Stimulated activated naive CD8-positive, alpha-beta T cell treated with anti-CD3 and anti-CD28 coated beads, Interleukin-15, Interleukin-2, amounts not matched to agents 100 U/mL and 50 U/mL, for 24 hours (primary cell): Measurements from ENCODE around the gene KCTD11.
"Not testable (repeated sequence)": the region's sequence is repeated elsewhere in the genome, so short reads cannot be mapped to it uniquely, and the experiment has no call there.

Source experiments
- ATAC-seq: fragments of 150-1000 bp; cut with Tn5 transposase; one replicate; pipeline ENCODE4 v1.10.0; 2021
- DNase-seq: peaks from one replicate; pipeline ENCODE4 v3.0.0; 2021

Gene KCTD11

DNA sequence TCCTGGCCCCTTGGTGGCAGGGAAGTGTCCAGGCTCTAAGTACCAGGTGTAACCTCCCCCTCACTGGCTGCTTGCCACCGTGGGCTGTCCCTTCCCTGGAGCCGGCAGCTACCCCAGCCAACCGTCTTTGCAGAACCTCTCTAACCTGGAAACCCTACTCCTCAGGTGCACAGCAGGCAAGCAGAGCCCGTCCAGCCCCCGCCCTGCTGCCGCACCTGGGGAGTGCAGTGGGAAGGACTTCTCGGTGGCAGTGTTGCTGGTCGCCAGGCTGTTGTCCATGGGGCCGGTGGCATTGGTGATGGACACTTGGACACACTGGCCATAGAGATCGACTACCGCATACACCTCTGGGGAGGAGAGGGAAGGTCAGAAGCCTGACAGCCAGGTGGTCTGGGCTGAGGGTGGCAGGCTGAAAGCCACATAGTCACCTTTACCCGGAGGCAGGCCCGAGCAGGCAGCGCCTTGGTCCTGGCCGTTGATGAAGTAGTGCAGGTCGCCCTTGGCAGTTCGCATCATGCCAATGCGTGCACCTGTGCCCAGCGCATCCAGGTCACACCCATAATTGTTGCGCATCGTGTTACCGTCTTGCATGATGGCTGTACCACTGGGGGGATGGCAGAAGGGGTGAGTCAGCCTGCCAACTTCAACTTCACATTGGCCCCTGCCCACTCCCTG lies 29.3 kb upstream of the KCTD11 start:
- DNase-seq: no peak
- no peak for ATAC-seq

DNA sequence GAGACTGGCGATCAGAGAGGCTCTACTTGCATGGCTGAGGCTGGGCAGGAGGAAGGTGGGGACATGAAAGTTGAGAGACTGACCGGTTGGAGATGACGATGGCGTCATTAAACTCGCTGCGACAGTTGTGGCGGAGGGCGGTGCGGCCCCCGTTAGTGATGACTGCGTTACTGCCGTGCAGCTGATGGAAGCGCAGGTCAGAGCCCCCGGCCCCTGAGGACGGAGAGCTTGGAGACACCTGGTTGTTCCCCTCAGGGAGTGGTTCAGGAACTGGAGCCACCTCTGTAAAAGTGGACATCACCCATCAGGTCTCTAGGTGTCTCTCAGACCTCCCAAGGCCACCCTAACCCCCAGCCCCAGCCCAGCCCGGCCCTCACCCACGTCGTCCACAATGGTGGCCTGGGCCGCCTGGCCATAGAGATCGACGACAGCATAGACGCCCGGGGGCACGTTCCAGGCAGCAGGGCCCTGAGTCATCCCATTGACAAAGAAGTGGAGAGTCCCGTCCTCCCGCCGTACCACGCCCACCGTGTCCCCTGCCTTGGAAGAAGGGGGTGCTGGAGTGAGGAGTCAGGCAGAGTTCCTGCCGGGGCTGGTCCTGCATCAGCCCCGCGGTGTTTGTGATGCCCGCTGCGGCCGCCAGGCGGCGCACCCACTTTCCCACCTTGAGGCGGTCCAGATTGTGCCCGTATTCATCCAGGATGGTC lies 28.1 kb upstream of the KCTD11 start:
- DNase-seq (peak; percentile 79), ATAC-seq (peak; percentile 43)

DNA sequence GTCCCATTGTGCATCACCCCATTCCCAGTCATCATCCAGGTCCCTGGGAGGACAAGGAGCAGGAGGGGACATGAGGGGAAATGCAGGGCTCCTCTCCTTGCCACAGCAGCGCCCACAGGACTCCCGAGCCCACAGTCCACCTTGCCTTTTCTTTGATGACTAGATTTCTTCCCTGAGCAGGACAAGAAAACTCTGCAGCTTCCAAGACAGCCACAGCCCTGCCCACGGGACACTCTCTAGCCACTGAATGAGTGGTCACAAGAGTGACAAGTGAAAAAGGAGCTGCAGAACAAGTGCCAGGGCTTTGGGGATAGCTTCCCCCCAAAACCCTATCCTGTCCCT lies 27.6 kb upstream of the KCTD11 start:
- no peak for DNase-seq

DNA sequence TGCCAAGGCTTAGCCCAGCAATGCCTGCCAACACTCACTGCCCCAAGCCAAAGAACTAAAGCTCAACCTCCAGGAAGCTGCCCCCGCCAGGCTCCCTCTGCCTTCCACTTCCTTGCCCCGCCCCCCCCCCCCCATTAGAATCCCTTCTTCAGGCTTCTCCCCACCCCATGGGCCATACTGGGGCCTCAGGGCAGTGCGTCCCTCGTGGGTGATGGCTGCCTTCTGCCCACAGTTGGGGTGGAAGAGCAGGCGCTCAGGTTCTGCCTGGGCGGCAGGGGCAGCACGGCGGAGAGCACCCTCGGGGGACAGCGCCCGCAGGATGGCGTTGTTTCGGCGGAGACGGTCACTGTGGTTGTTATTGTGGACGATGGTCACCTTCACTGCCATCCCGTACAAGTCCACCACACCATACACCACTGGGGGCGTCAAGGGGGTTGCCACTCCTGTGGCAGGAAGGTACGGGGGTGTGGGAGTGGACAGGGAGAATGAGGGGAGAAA lies 26.9 kb upstream of the KCTD11 start:
- DNase-seq (no peak), ATAC-seq (no peak)

More for the DNA sequence above, 27.6 kb upstream of the KCTD11 start:
- ATAC-seq: no peak

DNA sequence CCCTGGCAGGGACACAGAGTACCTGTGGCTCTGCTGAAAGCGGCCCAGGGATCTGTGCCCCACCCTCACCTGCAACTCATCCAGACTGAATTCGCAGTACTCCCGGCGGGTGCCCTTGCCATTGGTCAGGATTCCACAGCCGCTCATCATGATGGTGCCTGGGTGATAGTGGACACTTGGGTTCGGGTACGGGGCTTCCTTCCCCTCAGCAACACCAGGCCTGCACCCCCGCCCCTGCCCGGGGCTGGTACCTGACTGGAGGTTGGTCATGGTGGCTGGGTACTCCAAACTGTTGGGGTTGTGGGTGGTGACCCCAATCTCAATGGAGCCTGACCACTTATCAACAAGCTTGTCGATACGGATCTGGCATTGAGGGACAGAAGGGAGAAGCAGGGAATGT lies 25.8 kb upstream of the KCTD11 start:
- no peak for DNase-seq
- no peak for ATAC-seq

DNA sequence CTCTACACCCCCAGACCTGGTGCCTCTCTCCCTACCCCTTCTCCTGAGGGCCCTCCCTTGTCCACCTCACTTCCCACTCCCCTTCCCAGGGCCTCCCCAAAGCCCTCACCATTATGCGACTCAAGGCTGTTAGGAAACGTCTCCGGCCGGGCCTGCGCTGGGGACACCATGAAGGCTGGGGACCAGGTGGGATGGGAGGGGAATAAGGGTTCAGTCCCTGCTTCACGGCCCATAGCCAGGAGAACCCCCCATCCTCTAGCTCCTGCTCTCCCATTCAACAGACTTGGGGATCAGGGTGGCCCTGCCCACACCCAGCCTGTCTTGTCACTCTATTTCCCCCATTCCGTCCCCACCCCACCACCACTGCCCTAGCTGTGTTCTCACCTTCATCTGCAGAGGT lies 24.9 kb upstream of the KCTD11 start:
- ATAC-seq (no peak), DNase-seq (no peak)

DNA sequence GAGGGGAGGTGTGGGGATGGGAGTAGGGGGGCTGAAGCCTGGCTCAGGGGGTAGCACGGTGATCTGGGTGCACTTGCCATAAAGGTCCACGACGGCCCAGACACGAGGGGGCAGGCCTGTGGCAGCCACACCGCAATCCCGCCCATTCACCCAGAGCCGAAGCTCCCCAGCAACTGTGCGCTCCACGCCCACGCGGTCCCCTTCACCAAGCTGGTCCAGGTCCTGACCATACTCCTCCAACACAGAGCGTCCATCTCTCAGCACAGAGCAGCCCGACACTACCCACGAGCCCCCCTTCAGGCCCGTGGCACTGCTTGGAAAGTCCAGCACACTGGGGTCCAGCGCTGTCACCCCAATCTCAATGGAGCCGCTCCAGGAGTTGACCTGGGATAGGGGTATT lies 24.5 kb upstream of the KCTD11 start:
- DNase-seq: no peak

DNA sequence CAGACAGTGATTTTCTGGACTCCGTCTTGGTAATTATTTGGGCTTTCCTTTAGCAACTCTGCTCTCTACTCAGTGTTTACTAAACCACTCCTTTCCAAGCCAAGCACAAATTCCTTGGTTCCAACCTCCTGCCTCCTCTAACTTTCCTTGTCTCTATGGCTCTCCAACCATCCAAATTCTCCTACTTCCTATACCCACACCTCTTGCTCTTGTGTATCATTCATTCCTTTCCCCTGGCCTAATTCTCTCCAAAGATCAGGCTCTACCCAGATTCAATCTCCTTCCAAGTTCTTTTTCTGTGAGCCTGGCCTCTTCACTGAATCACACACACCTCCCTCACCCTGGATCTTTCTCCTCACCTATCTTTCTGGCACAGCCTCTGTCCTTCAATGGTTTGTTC lies 24.0 kb upstream of the KCTD11 start:
- DNase-seq (no peak), ATAC-seq (no peak)

More for the DNA sequence above, 24.5 kb upstream of the KCTD11 start:
- no peak for ATAC-seq

DNA sequence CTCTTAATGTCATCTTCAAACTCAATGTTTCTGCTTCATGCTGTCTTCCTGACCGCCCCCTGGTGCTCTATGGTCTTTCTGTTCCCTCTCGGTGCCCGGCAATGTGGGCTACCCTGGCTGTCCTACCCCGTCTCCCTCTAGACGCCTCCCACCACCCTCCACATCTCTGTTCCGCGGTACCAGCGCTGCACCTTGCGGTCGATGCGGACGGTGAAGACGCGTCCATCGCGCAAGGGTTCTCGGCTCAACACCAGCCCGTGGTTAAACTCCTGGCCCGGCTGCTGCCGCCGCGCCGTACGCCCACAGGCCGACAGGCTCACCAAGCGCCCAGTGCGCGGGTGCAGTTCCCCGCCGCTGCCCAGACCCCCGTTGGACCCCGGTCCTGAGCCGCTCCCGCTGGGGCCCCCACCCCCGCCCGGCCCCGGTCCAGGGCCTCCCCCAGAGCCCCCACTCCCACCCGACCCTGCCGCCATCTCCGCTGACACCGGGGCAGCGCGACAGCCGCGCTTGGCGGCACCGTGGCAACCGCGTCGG lies 23.1 kb upstream of the KCTD11 start, which contains the start of gene NEURL4:
NEURL4 (minus strand) TSS at position 496 of the 534 bp plus-strand sequence; CDS start at position 473, 23 bp downstream.
- ATAC-seq (peak; percentile 4), DNase-seq (no peak)

DNA sequence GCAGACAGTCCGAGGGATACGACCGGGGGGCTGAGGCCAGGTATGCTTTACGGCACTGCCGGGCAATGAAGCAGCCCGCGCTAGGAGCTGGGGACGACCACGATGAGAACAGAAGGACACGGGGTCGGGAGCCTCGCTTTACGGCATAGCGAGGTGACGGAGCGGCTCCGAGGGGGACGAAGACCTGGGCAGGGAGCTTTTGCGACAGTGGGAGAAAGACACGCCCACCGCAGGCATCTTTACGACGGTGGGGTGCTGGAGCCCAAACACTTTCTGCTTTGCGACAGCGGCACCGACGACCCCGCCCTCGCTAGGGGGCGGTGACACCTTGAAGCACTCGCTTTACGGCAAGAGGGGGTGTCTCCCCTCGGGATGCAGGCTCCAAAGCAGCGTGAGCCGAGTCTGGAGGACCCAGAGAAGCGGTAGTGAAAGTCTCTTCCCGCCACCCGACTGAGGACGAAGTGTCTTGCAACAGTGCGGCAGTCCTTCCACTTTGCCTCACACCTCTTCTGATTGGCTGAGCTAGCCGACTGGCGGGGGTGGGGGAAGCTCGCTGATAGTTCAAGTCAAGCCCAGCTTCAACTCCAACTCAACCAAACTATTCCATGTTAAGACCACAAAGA lies 22.5 kb upstream of the KCTD11 start:
- peak; percentile 94 for DNase-seq
- ATAC-seq: peak; percentile 76

DNA sequence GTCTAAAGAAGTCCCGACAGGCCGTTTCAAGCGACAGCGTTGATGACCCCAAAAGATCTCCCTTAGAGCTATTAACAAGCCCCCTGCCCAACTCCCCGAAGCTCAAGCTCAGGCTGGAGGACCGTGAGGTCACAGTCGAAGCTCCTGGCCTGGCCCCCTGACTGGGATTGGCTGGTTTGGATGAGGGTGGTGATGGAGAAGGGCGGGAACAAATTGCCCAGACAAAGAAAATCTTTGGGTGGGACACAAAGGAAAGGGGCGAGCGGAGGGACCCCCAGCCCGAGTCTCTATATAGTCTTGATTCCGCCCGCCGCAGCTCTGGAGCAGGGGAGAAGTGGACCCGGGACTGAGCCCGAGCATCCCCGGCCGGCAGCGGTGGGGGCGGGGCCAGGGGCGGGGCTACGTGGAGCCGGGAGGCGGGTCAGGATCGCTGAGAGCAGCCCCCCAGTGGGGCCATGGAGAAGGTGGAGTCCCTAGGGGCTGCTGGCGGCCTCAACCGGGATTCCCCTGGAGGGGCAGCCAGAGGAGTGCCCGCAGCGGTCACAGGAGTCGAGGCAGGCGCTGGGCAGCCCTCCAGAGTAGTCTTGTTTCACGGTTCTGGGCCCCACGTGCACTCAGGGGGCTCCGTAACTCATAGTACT lies 21.8 kb upstream of the KCTD11 start:
- DNase-seq (peak; percentile 85), ATAC-seq (peak; percentile 70)

DNA sequence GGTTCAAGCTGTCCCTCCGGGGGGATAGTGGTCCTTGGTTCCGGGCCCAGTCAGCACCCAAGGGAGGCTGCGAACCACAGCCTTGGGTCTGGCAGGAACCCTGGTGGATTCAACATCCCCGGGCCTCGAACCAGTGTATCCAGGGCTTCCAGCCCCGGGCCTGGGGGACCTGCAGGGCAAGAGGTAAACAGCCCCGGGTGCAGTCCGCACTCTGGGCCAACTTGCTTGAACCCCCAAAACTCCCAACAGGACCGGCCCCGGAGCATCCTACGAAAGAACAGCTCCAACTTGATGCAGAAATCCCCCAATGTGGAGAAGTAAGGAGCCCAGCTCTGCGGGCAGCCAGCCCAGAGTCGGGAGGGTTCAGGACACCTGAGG lies 21.3 kb upstream of the KCTD11 start:
- DNase-seq (no peak), ATAC-seq (no peak)

DNA sequence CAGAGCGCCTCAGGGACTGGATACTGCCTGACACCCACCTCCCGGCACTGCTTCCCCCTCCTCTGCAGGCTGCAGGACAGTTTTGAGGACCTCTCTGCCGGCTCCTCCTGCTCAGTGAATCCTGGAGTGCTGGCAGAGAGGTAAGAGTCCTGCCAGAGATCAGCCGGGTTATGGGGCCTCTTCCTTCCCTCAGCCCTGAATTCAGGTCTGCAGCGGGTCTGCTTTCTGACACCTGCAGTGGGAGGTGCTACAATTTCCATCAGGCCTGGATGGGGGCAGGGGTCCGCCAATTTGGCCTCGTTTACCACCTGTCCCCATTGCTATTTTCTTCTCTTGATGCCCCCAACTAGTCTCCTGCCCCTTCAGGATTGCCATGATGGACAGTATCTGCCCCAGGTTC lies 19.9 kb upstream of the KCTD11 start:
- DNase-seq: no peak
- no peak for ATAC-seq

DNA sequence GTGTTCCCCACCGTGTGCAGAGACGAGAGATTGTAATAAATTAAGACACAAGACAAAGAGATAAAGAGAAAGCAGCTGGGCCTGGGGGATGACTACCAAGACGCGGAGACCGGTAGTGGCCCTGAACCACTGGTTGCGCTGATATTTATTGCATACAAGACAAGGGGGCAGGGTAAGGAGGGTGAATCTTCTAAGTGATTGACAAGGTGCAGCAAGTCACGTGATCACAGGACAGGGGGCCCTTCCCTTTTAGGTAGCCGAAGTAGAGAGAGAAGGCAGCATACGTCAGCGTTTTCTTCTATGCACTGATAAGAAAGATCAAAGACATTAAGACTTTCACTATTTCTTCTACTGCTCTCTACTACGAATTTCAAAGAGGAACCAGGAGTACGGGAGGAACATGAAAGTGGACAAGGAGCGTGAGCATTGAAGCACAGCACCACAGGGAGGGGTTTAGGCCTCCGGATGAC lies 19.3 kb upstream of the KCTD11 start:
- DNase-seq: not testable (repeated sequence)

DNA sequence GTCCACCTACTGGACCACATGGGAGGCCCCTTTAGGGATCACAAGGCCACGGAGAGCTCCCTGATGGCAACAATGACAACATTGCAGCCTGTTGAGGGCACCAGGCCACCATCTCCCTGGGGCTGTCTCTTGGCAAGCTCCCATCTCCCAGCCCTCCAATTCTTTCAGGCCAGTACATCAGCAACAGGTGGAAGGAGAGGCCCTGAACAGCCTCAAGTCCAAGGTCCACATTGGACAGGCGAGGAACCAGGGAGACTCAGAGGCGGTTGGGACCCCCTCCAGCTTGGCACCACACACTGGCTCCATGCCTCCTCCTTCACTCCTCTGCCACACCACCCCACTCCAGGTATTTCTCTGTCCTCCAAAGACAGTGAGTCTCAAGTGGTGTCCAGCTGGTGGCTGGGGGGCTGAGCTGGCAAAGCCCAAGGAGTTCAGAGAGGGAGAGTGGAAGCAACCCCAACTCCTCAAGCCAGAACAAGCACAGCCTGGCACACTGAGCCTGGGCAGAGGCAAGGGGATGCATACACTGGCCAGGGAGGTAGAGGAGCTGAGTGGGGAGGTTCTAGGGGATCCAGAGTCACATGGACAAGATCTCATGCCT lies 16.9 kb upstream of the KCTD11 start:
- DNase-seq (no peak), ATAC-seq (no peak)

More for the DNA sequence above, 19.3 kb upstream of the KCTD11 start:
- not testable (repeated sequence) for ATAC-seq

DNA sequence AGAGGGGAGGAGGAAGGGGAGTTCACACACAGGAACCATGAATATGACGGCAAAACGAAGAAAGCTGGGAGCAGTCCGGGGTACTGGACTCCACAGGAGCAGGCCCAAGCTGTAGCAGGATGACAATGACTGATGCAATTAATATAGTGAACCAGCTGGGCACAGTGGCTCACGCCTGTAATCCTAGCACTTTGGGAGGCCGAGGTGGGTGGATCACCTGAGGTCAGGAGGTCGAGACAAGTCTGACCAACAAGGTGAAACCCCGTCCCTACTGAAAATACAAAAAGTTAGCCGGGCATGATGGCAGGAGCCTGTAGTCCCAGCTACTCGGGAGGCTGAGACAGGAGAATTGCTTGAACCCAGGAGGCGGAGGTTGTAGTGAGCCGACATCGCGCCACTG lies 16.2 kb upstream of the KCTD11 start:
- not testable (repeated sequence) for ATAC-seq, DNase-seq

DNA sequence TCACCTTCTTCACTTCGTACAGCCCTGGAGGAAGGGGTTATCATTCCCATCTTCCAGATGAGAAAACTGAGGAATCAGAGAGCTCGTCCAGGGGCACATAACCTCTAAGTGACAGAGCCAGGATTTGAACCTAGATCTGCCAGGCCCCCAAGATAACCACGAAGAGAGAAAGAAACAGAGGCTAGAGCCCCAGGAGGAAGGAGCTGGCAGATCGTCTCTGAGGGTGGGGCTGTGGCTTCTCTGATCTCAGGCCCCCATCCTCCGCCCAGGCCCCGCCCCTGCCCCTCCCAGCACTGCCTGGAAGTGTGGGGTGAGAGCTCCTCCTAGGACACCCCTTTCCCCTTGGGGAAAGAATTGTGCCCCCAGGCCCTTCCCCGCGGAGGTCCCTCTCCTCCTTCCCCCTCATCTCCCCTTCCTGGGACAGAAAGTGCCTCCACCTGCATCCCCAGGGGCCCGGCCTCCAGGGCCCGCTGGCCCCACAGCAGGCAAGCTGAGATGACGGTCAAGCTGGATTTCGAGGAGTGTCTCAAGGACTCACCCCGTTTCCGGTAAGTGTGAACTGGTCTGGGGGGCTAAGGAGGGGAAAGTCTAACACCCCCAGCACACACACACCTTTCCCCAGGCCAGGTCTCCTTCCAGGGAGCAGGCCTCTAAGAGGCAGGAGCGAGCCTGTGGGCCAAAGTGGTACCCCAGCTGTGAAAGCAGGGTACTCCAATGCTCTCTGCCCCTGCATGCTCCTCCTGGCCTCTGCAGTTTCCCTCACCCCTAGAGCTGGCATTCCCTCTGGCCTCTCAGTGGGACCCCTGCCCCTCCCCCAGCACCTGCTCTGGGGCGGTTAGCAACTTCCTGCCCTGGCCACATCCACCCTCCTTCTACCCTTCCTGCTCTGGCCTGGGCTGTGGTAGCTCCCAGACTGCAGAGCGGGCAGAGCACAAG lies 15.5 kb upstream of the KCTD11 start, which contains the start of gene ACAP1:
ACAP1 (plus strand) TSS at position 290 of the 936 bp plus-strand sequence; CDS start at position 496, 206 bp downstream.
- peak; percentile 92 for DNase-seq
- peak; percentile 94 for ATAC-seq

DNA sequence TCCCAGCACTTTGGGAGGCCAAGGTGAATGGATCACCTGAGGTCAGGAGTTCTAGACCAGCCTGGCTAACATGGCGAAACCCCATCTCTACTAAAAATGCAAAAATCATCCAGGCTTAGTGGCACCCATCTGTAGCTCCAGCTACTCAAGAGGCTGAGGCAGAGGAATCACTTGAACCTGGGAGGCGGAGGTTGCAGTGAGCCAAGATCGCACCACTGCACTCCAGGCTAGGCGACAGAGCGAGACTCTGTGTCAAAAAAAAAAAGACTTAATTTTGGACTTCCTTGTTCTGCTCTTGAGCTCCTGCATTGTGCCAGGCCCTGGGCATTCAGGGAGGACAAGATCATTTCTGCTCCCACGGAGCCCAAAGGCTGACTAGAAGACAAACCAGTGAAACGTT lies 14.4 kb upstream of the KCTD11 start:
- not testable (repeated sequence) for ATAC-seq

DNA sequence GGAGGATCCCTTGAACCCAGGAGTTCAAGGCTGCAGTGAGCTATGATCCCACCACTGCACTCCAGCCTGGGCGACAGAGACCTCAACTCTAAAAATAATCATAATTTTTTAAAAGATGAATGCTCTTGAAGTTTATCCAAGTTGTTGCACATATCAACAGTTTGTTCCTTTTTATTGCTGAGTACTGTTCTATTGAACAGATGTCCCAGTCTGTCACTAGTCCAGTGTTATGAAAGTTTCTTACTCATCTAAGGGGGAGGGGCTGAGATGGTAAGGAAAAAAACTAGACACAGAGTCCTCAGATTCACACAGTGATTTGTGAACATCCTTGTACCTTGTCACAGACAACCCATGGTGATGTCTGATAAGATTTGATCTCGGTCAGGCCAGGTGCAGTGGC lies 11.8 kb upstream of the KCTD11 start:
- ATAC-seq (no peak), DNase-seq (no peak)

More for the DNA sequence above, 14.4 kb upstream of the KCTD11 start:
- not testable (repeated sequence) for DNase-seq

DNA sequence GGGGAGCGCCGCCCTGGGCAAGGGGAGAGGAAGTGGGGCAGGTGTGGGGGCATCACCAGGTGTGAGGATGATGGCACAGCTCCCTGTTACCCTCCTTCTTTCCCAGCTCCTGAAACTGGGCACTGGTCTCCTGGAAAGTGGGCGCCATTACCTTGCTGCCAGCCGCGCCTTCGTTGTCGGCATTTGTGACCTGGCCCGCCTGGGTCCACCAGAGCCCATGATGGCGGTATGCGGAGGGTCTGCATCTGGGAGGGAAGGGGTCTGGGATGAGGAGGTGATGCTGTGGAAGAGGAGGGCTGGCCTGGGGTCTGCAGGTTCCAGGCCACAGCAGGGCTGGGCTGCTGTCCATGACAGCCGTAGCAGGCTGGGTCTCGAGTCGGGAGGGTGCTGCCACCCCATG lies 10.1 kb upstream of the KCTD11 start:
- DNase-seq (no peak), ATAC-seq (no peak)
